ENCODE measurements around the gene DIP2B.

The DIP2B gene

DNA sequence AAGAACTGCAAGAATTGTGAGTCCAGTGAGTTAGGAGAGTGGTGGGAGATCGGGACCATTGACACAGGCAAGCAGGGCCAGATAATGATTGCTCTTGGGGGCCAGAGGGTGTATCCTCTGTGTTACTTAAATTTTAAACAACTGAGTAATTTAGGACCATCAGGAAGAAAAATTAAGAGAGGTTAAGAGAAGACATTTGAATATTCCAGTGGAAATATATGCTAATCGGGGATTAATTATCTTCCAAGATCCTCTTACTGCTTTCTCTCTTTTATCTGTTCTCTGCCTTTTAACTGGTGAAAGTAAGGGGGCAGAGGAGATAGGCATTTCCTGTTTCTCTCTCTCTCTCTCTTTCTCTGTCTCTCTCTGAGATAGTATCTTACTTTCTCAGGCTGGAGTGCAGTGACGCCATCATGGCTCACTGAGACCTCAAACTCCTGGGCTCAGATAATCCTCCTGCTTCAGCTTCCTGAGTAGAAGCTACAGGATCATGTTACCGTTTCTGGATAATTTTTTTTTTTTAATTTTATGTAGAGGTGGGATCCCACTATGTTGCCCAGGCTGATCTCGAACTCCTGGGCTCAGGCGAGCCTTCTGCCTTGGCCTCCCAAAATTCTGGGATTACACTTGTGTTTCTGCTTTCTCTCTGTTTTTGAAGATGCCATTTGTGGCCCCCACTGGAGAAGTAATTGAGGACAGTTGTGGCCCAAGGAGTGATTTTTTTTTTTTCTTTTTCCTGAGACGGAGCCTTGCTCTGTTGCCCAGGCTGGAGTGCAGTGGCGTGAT lies 85.1 kb downstream of the DIP2B start:
- peaks cover 46% of the 10 kb centered on the region for H3K4me1 Mint-ChIP-seq (ENCODE audit: low read depth)
- H3K27ac Mint-ChIP-seq = peak overlapping the region; percentile 32
- H3K36me3 Mint-ChIP-seq (ENCODE audit: low read depth) = peaks cover 14% of the 10 kb centered on the region
- no peaks in the 10 kb centered on the region for H3K27me3 Mint-ChIP-seq
- no peaks in the 10 kb centered on the region for H3K9me3 Mint-ChIP-seq
- intact Hi-C loops (cut with micrococcal nuclease) = no loop called here
- no peak overlapping the region for H3K4me3 Mint-ChIP-seq

GRCh38 chr12:50590869-50591268 lies 86.1 kb downstream of the DIP2B start:
- no peaks in the 10 kb centered on the region for H3K9me3 Mint-ChIP-seq
- peaks cover 54% of the 10 kb centered on the region for H3K4me1 Mint-ChIP-seq (ENCODE audit: low read depth)
- peaks cover 14% of the 10 kb centered on the region for H3K36me3 Mint-ChIP-seq (ENCODE audit: low read depth)
- no peak overlapping the region for H3K27ac Mint-ChIP-seq
- H3K4me3 Mint-ChIP-seq = no peak overlapping the region
- no peaks in the 10 kb centered on the region for H3K27me3 Mint-ChIP-seq
- intact Hi-C loops (cut with micrococcal nuclease) = no loop called here

GRCh38 chr12:50595667-50596066 lies 90.9 kb downstream of the DIP2B start:
- no peak overlapping the region for H3K27ac Mint-ChIP-seq

DNA sequence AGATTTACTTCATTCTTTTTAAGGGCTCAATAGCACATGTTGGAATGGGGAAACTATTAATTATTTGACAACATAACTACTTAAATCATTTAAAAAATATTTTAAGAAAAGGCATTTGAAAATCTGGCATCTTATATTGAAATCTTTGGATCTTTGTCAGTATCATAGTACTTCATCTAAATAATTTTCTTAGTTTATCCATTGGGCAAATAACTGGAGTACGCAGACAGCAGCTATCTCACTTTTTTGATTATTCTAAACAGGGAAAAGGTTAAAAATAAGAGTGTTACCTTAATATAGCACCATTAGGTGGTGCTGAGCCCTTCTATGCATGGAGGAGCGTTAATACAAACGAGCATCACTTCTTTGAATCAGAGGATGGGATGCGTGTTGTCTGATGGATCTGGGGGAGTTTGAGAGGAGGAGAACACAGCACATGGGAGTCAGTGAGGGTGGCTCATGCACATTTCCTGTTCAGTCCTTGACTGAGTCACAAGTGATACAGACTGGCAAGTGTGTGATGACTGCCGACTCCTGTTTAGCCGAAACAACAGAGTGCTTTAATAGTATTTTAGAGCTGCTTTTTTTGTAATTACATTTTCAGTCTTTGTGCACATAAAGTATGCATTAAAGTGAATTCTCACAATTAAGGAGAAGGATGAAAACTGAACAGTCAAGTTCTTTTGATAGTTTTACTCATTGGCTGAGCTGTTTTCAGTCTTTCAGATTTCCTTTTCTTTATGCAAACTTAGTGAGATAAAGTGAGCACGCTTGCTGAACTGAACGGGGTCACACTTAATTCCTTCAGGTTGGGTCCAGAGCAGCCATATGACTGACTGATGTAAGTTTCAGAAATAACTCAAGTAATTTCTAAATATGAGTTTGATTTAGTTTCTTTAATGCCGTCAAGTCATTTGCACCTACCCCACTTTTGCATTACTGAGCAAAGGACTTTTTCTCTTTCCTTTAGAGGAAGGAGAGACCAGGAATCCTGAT lies 92.7 kb downstream of the DIP2B start:
- intact Hi-C loops (cut with micrococcal nuclease) = no loop called here
- Mint-ChIP-seq H3K27ac (peak overlapping the region; percentile 41), H3K9me3 (no peaks in the 10 kb centered on the region), H3K27me3 (no peaks in the 10 kb centered on the region), H3K4me3 (no peak overlapping the region), H3K4me1 (ENCODE audit: low read depth) (peaks cover 67% of the 10 kb centered on the region), H3K36me3 (ENCODE audit: low read depth) (peaks cover 23% of the 10 kb centered on the region)

More at GRCh38 chr12:50595667-50596066, 90.9 kb downstream of the DIP2B start:
- Mint-ChIP-seq H3K36me3 (ENCODE audit: low read depth) (peaks cover 10% of the 10 kb centered on the region), H3K4me1 (ENCODE audit: low read depth) (peaks cover 58% of the 10 kb centered on the region), H3K27me3 (no peaks in the 10 kb centered on the region), H3K9me3 (no peaks in the 10 kb centered on the region), H3K4me3 (no peak overlapping the region)
- intact Hi-C loops (cut with micrococcal nuclease) = no loop called here

DNA sequence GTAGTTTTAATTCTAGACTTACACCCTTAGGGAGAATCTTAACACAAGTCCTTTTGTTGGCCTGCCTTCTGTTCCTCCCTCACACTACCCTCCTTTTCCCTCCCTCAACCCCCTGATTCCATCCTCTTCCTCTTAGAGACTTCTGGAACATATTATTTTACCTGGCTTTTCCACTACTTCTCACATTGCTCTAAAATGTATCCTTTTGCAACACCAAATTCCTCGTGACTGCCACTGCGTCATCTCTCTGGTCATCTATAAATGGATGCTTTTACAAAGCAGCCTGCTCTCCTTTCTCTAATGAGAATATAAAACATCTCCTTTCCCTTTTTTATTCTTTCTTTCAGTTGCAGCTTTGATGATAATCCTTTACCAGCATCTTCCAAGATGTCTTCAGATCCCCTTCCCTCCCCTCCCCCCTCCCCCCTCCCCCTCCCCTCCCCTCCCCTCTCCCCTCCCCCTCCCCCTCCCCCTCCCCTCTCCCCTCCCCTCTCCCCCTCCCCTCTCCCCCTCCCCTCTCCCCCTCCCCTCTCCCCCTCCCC lies 93.6 kb downstream of the DIP2B start:
- H3K9me3 Mint-ChIP-seq = no peaks in the 10 kb centered on the region
- H3K4me1 Mint-ChIP-seq (ENCODE audit: low read depth) = peaks cover 60% of the 10 kb centered on the region
- H3K27ac Mint-ChIP-seq = peak overlapping the region; percentile 13
- no peak overlapping the region for H3K4me3 Mint-ChIP-seq
- intact Hi-C loops (cut with micrococcal nuclease) = no loop called here
- no peaks in the 10 kb centered on the region for H3K27me3 Mint-ChIP-seq
- H3K36me3 Mint-ChIP-seq (ENCODE audit: low read depth) = peaks cover 23% of the 10 kb centered on the region

- peaks cover 55% of the 10 kb centered on the region for H3K4me1 Mint-ChIP-seq (ENCODE audit: low read depth)
- H3K27ac Mint-ChIP-seq = no peak overlapping the region
- H3K4me3 Mint-ChIP-seq = no peak overlapping the region
- intact Hi-C loops (cut with micrococcal nuclease) = no loop called here
- peaks cover 16% of the 10 kb centered on the region for H3K36me3 Mint-ChIP-seq (ENCODE audit: low read depth)
- H3K27me3 Mint-ChIP-seq = no peaks in the 10 kb centered on the region
- H3K9me3 Mint-ChIP-seq = no peaks in the 10 kb centered on the region
Observed at GRCh38 chr12:50599366-50600095, 94.7 kb downstream of the DIP2B start.

DNA sequence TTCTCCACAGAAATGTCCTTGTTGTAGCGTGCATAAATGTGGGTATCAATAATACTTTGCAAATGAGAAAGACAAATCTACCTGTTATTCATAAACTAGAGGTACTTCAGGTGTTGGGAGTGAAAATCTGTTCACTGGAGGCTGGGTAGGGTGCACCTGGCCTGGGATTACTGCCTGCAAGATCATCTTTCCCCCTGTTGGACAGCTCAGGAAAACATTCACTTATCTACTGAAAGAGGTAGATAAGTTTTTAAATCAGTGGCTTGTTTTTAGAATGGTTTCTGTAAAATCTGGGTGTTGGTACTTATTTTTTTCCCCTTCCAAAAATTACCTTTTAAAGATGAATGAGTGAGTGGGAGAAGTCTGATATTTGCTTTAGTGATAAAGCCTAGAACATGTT lies 95.6 kb downstream of the DIP2B start:
- Mint-ChIP-seq H3K9me3 (no peaks in the 10 kb centered on the region), H3K36me3 (ENCODE audit: low read depth) (peaks cover 19% of the 10 kb centered on the region), H3K27me3 (no peaks in the 10 kb centered on the region), H3K27ac (no peak overlapping the region), H3K4me3 (no peak overlapping the region), H3K4me1 (ENCODE audit: low read depth) (peaks cover 53% of the 10 kb centered on the region)
- intact Hi-C loops (cut with micrococcal nuclease) = no loop called here

- no peaks in the 10 kb centered on the region for H3K9me3 Mint-ChIP-seq
- intact Hi-C loops (cut with micrococcal nuclease) = no loop called here
- no peak overlapping the region for H3K4me3 Mint-ChIP-seq
- H3K36me3 Mint-ChIP-seq (ENCODE audit: low read depth) = peaks cover 35% of the 10 kb centered on the region
- H3K27ac Mint-ChIP-seq = no peak overlapping the region
- no peaks in the 10 kb centered on the region for H3K27me3 Mint-ChIP-seq
- H3K4me1 Mint-ChIP-seq (ENCODE audit: low read depth) = peaks cover 53% of the 10 kb centered on the region
Observed at GRCh38 chr12:50603817-50604639, 99.2 kb downstream of the DIP2B start.

GRCh38 chr12:50604640-50604920 lies 99.8 kb downstream of the DIP2B start:
- H3K4me1 Mint-ChIP-seq (ENCODE audit: low read depth) = peaks cover 53% of the 10 kb centered on the region

GRCh38 chr12:50606675-50607375 lies 102.0 kb downstream of the DIP2B start:
- Mint-ChIP-seq H3K4me1 (ENCODE audit: low read depth) (peaks cover 61% of the 10 kb centered on the region), H3K27ac (peak overlapping the region; percentile 51), H3K36me3 (ENCODE audit: low read depth) (peaks cover 31% of the 10 kb centered on the region), H3K4me3 (peak overlapping the region; percentile 17), H3K27me3 (no peaks in the 10 kb centered on the region), H3K9me3 (no peaks in the 10 kb centered on the region)
- intact Hi-C loops (cut with micrococcal nuclease) = no loop called here

More at GRCh38 chr12:50604640-50604920, 99.8 kb downstream of the DIP2B start:
- Mint-ChIP-seq H3K4me3 (no peak overlapping the region), H3K27ac (no peak overlapping the region), H3K27me3 (no peaks in the 10 kb centered on the region), H3K36me3 (ENCODE audit: low read depth) (peaks cover 36% of the 10 kb centered on the region), H3K9me3 (no peaks in the 10 kb centered on the region)
- intact Hi-C loops (cut with micrococcal nuclease) = no loop called here

- Mint-ChIP-seq H3K27ac (no peak overlapping the region), H3K9me3 (no peaks in the 10 kb centered on the region), H3K4me1 (ENCODE audit: low read depth) (peaks cover 57% of the 10 kb centered on the region), H3K36me3 (ENCODE audit: low read depth) (peaks cover 28% of the 10 kb centered on the region), H3K27me3 (no peaks in the 10 kb centered on the region), H3K4me3 (no peak overlapping the region)
- intact Hi-C loops (cut with micrococcal nuclease) = no loop called here
Observed at GRCh38 chr12:50609292-50609874, 104.6 kb downstream of the DIP2B start.

DNA sequence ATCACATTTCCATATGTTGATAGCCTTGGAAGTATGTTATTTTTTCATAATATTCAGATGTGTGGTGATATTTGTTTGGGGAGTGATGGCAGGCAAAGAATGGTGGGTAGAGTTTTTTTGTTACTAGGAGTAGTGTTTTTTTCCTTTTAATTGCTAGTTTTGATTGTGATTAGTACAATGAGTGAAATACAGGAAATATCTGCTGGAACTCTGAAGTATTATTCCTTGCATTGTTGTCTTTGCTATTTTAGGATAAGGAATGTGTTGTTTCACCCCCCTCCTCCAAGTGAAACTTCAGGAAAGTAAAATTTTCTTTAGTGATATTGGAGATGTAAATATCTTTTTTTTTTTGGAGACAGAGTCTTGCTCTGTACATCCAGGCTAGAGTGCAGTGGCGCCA lies 105.4 kb downstream of the DIP2B start:
- H3K4me1 Mint-ChIP-seq (ENCODE audit: low read depth) = peaks cover 59% of the 10 kb centered on the region
- H3K27me3 Mint-ChIP-seq = no peaks in the 10 kb centered on the region
- H3K9me3 Mint-ChIP-seq = no peaks in the 10 kb centered on the region
- H3K27ac Mint-ChIP-seq = no peak overlapping the region
- peaks cover 27% of the 10 kb centered on the region for H3K36me3 Mint-ChIP-seq (ENCODE audit: low read depth)
- intact Hi-C loops (cut with micrococcal nuclease) = no loop called here
- H3K4me3 Mint-ChIP-seq = no peak overlapping the region

Data from dendritic cell treated with granulocyte-macrophage colony-stimulating factor and Interleukin-4, amounts not matched to agents 40 ng/mL and 50 ng/mL, for 4 days (primary cell).